ENCODE measurements around the gene RNASE4. TPM values are rescaled to one million over a fixed set of nuclear protein-coding genes. Genes with fewer than 3 reads are reported as not detected.
"Not testable (repeated sequence)": the region's sequence is repeated elsewhere in the genome, so short reads cannot be mapped to it uniquely, and the experiment has no call there.

Gene RNASE4
- total RNA-seq = 0.17 TPM
- 1 to 10 TPM in 3 of 4 donors, under 1 TPM in 1; 0.75 to 4.1 (median 2.9) TPM for polyA plus RNA-seq

- no peaks in the 10 kb centered on the region for H3K27me3 ChIP-seq (ENCODE audit: control insufficient read depth, insufficient read depth, low read length)
- no peaks in the 10 kb centered on the region for H3K27me3 Mint-ChIP-seq
- peaks cover 45% of the 10 kb centered on the region for H3K4me1 ChIP-seq (ENCODE audit: control insufficient read depth, insufficient read depth, low read length, poor library complexity, severe bottlenecking)
- H3K36me3 ChIP-seq (ENCODE audit: control insufficient read depth, insufficient read depth, low read length) = no peaks in the 10 kb centered on the region
- no peak within 1 kb of the TSS for H3K4me3 Mint-ChIP-seq
- H3K4me1 Mint-ChIP-seq = peaks cover 10 to 35% (median 22%) of the 10 kb centered on the region in 4 donors
- H3K9me3 ChIP-seq (ENCODE audit: control insufficient read depth in 2 of 2, low read length in 2 of 2) = no peaks in the 10 kb centered on the region
- peak within 1 kb of the TSS; percentile 93 for H3K4me3 ChIP-seq (ENCODE audit: low read depth, low read length)
- H3K9me3 Mint-ChIP-seq = peaks cover 0 to 6% (median 0%) of the 10 kb centered on the region in 7 donors
- no peaks in the 10 kb centered on the region for H3K36me3 Mint-ChIP-seq
- DNase-seq = peak; percentile 68 to 87 (median 80)
- H3K27ac ChIP-seq (ENCODE audit: insufficient read depth, low read length, poor library complexity, severe bottlenecking) = peak within 1 kb of the TSS; percentile 96
- ATAC-seq (ENCODE audit: low read depth in 2 of 2) = peak; percentile 17 to 32
- H3K27ac Mint-ChIP-seq = no peak within 1 kb of the TSS
Measured at GRCh38 chr14:20683891-20684661, at the start of gene RNASE4. TSS of gene RNASE4 (plus strand) at chr14:20684560. CDS start at chr14:20699372, 14,812 bp downstream.

- Histone ChIP-seq H3K27ac (ENCODE audit: insufficient read depth, low read length, poor library complexity, severe bottlenecking) (no peak within 1 kb of the TSS), H3K36me3 (ENCODE audit: control insufficient read depth, insufficient read depth, low read length) (no peaks in the 10 kb centered on the region), H3K4me1 (ENCODE audit: control insufficient read depth, insufficient read depth, low read length, poor library complexity, severe bottlenecking) (no peaks in the 10 kb centered on the region), H3K9me3 (ENCODE audit: control insufficient read depth in 2 of 2, low read length in 2 of 2) (no peaks in the 10 kb centered on the region), H3K27me3 (ENCODE audit: control insufficient read depth, insufficient read depth, low read length) (peaks cover 20% of the 10 kb centered on the region), H3K4me3 (ENCODE audit: low read depth, low read length) (no peak within 1 kb of the TSS)
- Mint-ChIP-seq H3K4me3 (no peak within 1 kb of the TSS), H3K27ac (no peak within 1 kb of the TSS), H3K9me3 (no peaks in the 10 kb centered on the region), H3K27me3 (peaks cover 51% of the 10 kb centered on the region), H3K4me1 (no peaks in the 10 kb centered on the region), H3K36me3 (no peaks in the 10 kb centered on the region)
- no peak for ATAC-seq (ENCODE audit: low read depth in 2 of 2)
- DNase-seq = no peak
Measured at GRCh38 chr14:20641591-20641990, 42.8 kb upstream of the RNASE4 start, which contains the start of gene OR6S1. TSS of gene OR6S1 (minus strand) at chr14:20641691. CDS start at chr14:20641691, 0 bp downstream.

- Mint-ChIP-seq H3K4me3 (no peak overlapping the region), H3K27ac (no peak overlapping the region), H3K36me3 (no peaks in the 10 kb centered on the region), H3K27me3 (peaks cover 47% of the 10 kb centered on the region), H3K4me1 (no peaks in the 10 kb centered on the region), H3K9me3 (no peaks in the 10 kb centered on the region)
- H3K9me3 ChIP-seq (ENCODE audit: control insufficient read depth in 2 of 2, low read length in 2 of 2) = no peaks in the 10 kb centered on the region
- DNase-seq (no peak), ATAC-seq (ENCODE audit: low read depth in 2 of 2) (no peak)
- H3K27me3 ChIP-seq (ENCODE audit: control insufficient read depth, insufficient read depth, low read length) = peaks cover 18% of the 10 kb centered on the region
- H3K27ac ChIP-seq (ENCODE audit: insufficient read depth, low read length, poor library complexity, severe bottlenecking) = no peak overlapping the region
- H3K36me3 ChIP-seq (ENCODE audit: control insufficient read depth, insufficient read depth, low read length) = no peaks in the 10 kb centered on the region
- H3K4me3 ChIP-seq (ENCODE audit: low read depth, low read length) = no peak overlapping the region
- H3K4me1 ChIP-seq (ENCODE audit: control insufficient read depth, insufficient read depth, low read length, poor library complexity, severe bottlenecking) = no peaks in the 10 kb centered on the region
Measured at GRCh38 chr14:20642182-20642581, 42.2 kb upstream of the RNASE4 start.

- not testable (repeated sequence) for H3K4me3 ChIP-seq (ENCODE audit: low read depth, low read length); H3K4me3 Mint-ChIP-seq; H3K9me3 ChIP-seq (ENCODE audit: control insufficient read depth in 2 of 2, low read length in 2 of 2); DNase-seq; H3K36me3 Mint-ChIP-seq; H3K36me3 ChIP-seq (ENCODE audit: control insufficient read depth, insufficient read depth, low read length); ATAC-seq (ENCODE audit: low read depth in 2 of 2); H3K4me1 Mint-ChIP-seq; H3K9me3 Mint-ChIP-seq; H3K27ac ChIP-seq (ENCODE audit: insufficient read depth, low read length, poor library complexity, severe bottlenecking); H3K4me1 ChIP-seq (ENCODE audit: control insufficient read depth, insufficient read depth, low read length, poor library complexity, severe bottlenecking)
- H3K27ac Mint-ChIP-seq = peak overlapping the region in 1 of 3 donors; percentile 91
- H3K27me3 Mint-ChIP-seq = peaks cover 48% of the 10 kb centered on the region
- peaks cover 18% of the 10 kb centered on the region for H3K27me3 ChIP-seq (ENCODE audit: control insufficient read depth, insufficient read depth, low read length)
Measured at GRCh38 chr14:20642755-20643154, 41.6 kb upstream of the RNASE4 start.

GRCh38 chr14:20644520-20644919 is 39.8 kb upstream of the RNASE4 start:
- H3K4me3 ChIP-seq (ENCODE audit: low read depth, low read length) = no peak overlapping the region
- DNase-seq (no peak), ATAC-seq (ENCODE audit: low read depth in 2 of 2) (no peak)
- H3K27me3 ChIP-seq (ENCODE audit: control insufficient read depth, insufficient read depth, low read length) = peaks cover 11% of the 10 kb centered on the region
- no peaks in the 10 kb centered on the region for H3K4me1 ChIP-seq (ENCODE audit: control insufficient read depth, insufficient read depth, low read length, poor library complexity, severe bottlenecking)
- Mint-ChIP-seq H3K27ac (no peak overlapping the region), H3K27me3 (peaks cover 61% of the 10 kb centered on the region), H3K4me3 (no peak overlapping the region), H3K36me3 (no peaks in the 10 kb centered on the region), H3K4me1 (no peaks in the 10 kb centered on the region), H3K9me3 (no peaks in the 10 kb centered on the region)
- no peaks in the 10 kb centered on the region for H3K9me3 ChIP-seq (ENCODE audit: control insufficient read depth in 2 of 2, low read length in 2 of 2)
- no peaks in the 10 kb centered on the region for H3K36me3 ChIP-seq (ENCODE audit: control insufficient read depth, insufficient read depth, low read length)
- no peak overlapping the region for H3K27ac ChIP-seq (ENCODE audit: insufficient read depth, low read length, poor library complexity, severe bottlenecking)

GRCh38 chr14:20645481-20645880 is 38.9 kb upstream of the RNASE4 start:
- no peaks in the 10 kb centered on the region for H3K4me1 ChIP-seq (ENCODE audit: control insufficient read depth, insufficient read depth, low read length, poor library complexity, severe bottlenecking)
- no peak overlapping the region for H3K4me3 ChIP-seq (ENCODE audit: low read depth, low read length)
- H3K4me3 Mint-ChIP-seq = no peak overlapping the region
- no peaks in the 10 kb centered on the region for H3K4me1 Mint-ChIP-seq
- H3K27me3 ChIP-seq (ENCODE audit: control insufficient read depth, insufficient read depth, low read length) = peaks cover 11% of the 10 kb centered on the region
- H3K36me3 ChIP-seq (ENCODE audit: control insufficient read depth, insufficient read depth, low read length) = no peaks in the 10 kb centered on the region
- no peaks in the 10 kb centered on the region for H3K36me3 Mint-ChIP-seq
- no peaks in the 10 kb centered on the region for H3K9me3 ChIP-seq (ENCODE audit: control insufficient read depth in 2 of 2, low read length in 2 of 2)
- no peak overlapping the region for H3K27ac Mint-ChIP-seq
- peaks cover 66% of the 10 kb centered on the region for H3K27me3 Mint-ChIP-seq
- DNase-seq (no peak), ATAC-seq (ENCODE audit: low read depth in 2 of 2) (no peak)
- H3K27ac ChIP-seq (ENCODE audit: insufficient read depth, low read length, poor library complexity, severe bottlenecking) = no peak overlapping the region
- no peaks in the 10 kb centered on the region for H3K9me3 Mint-ChIP-seq

- Histone ChIP-seq H3K27ac (ENCODE audit: insufficient read depth, low read length, poor library complexity, severe bottlenecking) (no peak overlapping the region), H3K36me3 (ENCODE audit: control insufficient read depth, insufficient read depth, low read length) (no peaks in the 10 kb centered on the region), H3K4me3 (ENCODE audit: low read depth, low read length) (no peak overlapping the region), H3K9me3 (ENCODE audit: control insufficient read depth in 2 of 2, low read length in 2 of 2) (no peaks in the 10 kb centered on the region), H3K4me1 (ENCODE audit: control insufficient read depth, insufficient read depth, low read length, poor library complexity, severe bottlenecking) (peaks cover 11% of the 10 kb centered on the region), H3K27me3 (ENCODE audit: control insufficient read depth, insufficient read depth, low read length) (peaks cover 48% of the 10 kb centered on the region)
- DNase-seq = peak in 1 of 3 donors; percentile 53
- no peak overlapping the region for H3K27ac Mint-ChIP-seq
- H3K27me3 Mint-ChIP-seq = peaks cover 78% of the 10 kb centered on the region
- peak overlapping the region in 2 of 4 donors; percentile 62 to 79 for H3K4me3 Mint-ChIP-seq
- H3K9me3 Mint-ChIP-seq = no peaks in the 10 kb centered on the region
- ATAC-seq (ENCODE audit: low read depth in 2 of 2) = peak in 1 of 2 donors; percentile 48
- peaks cover 2% of the 10 kb centered on the region for H3K36me3 Mint-ChIP-seq
- peaks cover 8 to 37% (median 15%) of the 10 kb centered on the region in 4 donors for H3K4me1 Mint-ChIP-seq
Measured at GRCh38 chr14:20652996-20653975, 31.1 kb upstream of the RNASE4 start.
